ENCODE results near the gene SLC41A3. TPM values are rescaled to one million over a fixed set of nuclear protein-coding genes. Genes with fewer than 3 reads are reported as not detected.
A peak's percentile ranks its signal among the peaks of the same experiment; 100 is the strongest.

SLC41A3 gene
- total and polyA plus RNA-seq, 12 donors = 40.8 to 140 (median 74.4) TPM

- DNase-seq = peak in 1 of 7 donors; percentile 40
- H3K4me1 ChIP-seq (replicated peaks in 1 of 2) = no peaks in the 10 kb centered on the region
- H3K9me3 ChIP-seq (replicated peaks in 1 of 3) = no peaks in the 10 kb centered on the region
- intact Hi-C loops (cut with DNase I) = no loop called here
- no peak overlapping the region for H3K27ac ChIP-seq
- H3K27me3 ChIP-seq = no peaks in the 10 kb centered on the region
- 92 to 96% (median 95%) methylated on average over 8 of the region's 8 CpGs for WGBS, 4 donors
- no peaks in the 10 kb centered on the region for H3K36me3 ChIP-seq (replicated peaks in 1 of 2)
- TF ChIP-seq CTCF (IDR thresholded peaks at IDR 0.05) (no peak), POLR2A (IDR thresholded peaks at IDR 0.05) (no peak)
- H3K4me3 ChIP-seq = no peak overlapping the region
These were observed 24.2 kb upstream of the SLC41A3 start for GRCh38 chr3:126107957-126108675.

GRCh38 chr3:126107203-126107939 is 23.4 kb upstream of the SLC41A3 start:
- no peaks in the 10 kb centered on the region for H3K27me3 ChIP-seq
- intact Hi-C loops (cut with DNase I) = no loop called here
- no peak overlapping the region for H3K4me3 ChIP-seq
- 90 to 97% (median 94%) methylated on average over 16 to 17 of the region's 17 CpGs for WGBS, 4 donors
- H3K4me1 ChIP-seq (replicated peaks in 1 of 2) = no peaks in the 10 kb centered on the region
- DNase-seq = peak in 1 of 7 donors; percentile 41
- H3K36me3 ChIP-seq (replicated peaks in 1 of 2) = no peaks in the 10 kb centered on the region
- H3K9me3 ChIP-seq (replicated peaks in 1 of 3) = no peaks in the 10 kb centered on the region
- TF ChIP-seq CTCF (IDR thresholded peaks at IDR 0.05) (no peak), POLR2A (IDR thresholded peaks at IDR 0.05) (no peak)
- H3K27ac ChIP-seq = no peak overlapping the region

- H3K9me3 ChIP-seq (replicated peaks in 1 of 3) = no peaks in the 10 kb centered on the region
- intact Hi-C loops (cut with DNase I) = no loop called here
- no peak overlapping the region for H3K4me3 ChIP-seq
- peak in 1 of 7 donors; percentile 30 for DNase-seq
- no peak for TF ChIP-seq POLR2A (IDR thresholded peaks at IDR 0.05)
- no peak for TF ChIP-seq CTCF (IDR thresholded peaks at IDR 0.05)
- H3K27me3 ChIP-seq = no peaks in the 10 kb centered on the region
- WGBS, 4 donors = 95 to 98% (median 96%) methylated on average over 17 to 21 of the region's 21 CpGs
- H3K4me1 ChIP-seq (replicated peaks in 1 of 2) = no peaks in the 10 kb centered on the region
- H3K27ac ChIP-seq = no peak overlapping the region
- H3K36me3 ChIP-seq (replicated peaks in 1 of 2) = no peaks in the 10 kb centered on the region
These were observed 22.6 kb upstream of the SLC41A3 start for GRCh38 chr3:126106336-126107202.

- H3K4me1 ChIP-seq (replicated peaks in 1 of 2) = peaks cover 3 to 6% of the 10 kb centered on the region in 2 donors
- no peaks in the 10 kb centered on the region for H3K9me3 ChIP-seq (replicated peaks in 1 of 3)
- H3K27ac ChIP-seq = no peak overlapping the region
- no peak overlapping the region for H3K4me3 ChIP-seq
- H3K27me3 ChIP-seq = no peaks in the 10 kb centered on the region
- WGBS, 4 donors = 87 to 97% (median 94%) methylated on average over 11 to 16 of the region's 16 CpGs
- intact Hi-C loops (cut with DNase I) = no loop called here
- TF ChIP-seq POLR2A (IDR thresholded peaks at IDR 0.05) (no peak), CTCF (IDR thresholded peaks at IDR 0.05) (no peak)
- H3K36me3 ChIP-seq (replicated peaks in 1 of 2) = no peaks in the 10 kb centered on the region
- peak in 1 of 7 donors; percentile 44 for DNase-seq
These were observed 21.8 kb upstream of the SLC41A3 start for GRCh38 chr3:126105691-126106187.

All from adrenal gland (tissue), 12 donors.